ES-I3 (cell line): ENCODE data around the gene ZNF532.
"Not testable (repeated sequence)": the region's sequence is repeated elsewhere in the genome, so short reads cannot be mapped to it uniquely, and the experiment has no call there.

Source experiments
- H3K36me3 ChIP-seq: 2 replicates; pipeline ENCODE4 v1.6.1; 2013; ENCODE audit warnings: mild to moderate bottlenecking, low read length, control low read depth, moderate library complexity; ENCODE audit not compliant: insufficient read depth
- H3K4me1 ChIP-seq: 2 replicates; pipeline ENCODE4 v1.6.1; 2013; ENCODE audit warnings: mild to moderate bottlenecking, control low read depth, low read length; ENCODE audit not compliant: insufficient read depth
- H3K9ac ChIP-seq: 2 replicates; pipeline ENCODE4 v1.6.1; 2013; ENCODE audit warnings: low read depth, mild to moderate bottlenecking, low read length, moderate library complexity
- H3K9me3 ChIP-seq: 2 replicates; pipeline ENCODE4 v1.6.1; 2013; ENCODE audit warnings: mild to moderate bottlenecking, low read length, moderate library complexity; ENCODE audit not compliant: control insufficient read depth, insufficient read depth

ZNF532 gene

DNA sequence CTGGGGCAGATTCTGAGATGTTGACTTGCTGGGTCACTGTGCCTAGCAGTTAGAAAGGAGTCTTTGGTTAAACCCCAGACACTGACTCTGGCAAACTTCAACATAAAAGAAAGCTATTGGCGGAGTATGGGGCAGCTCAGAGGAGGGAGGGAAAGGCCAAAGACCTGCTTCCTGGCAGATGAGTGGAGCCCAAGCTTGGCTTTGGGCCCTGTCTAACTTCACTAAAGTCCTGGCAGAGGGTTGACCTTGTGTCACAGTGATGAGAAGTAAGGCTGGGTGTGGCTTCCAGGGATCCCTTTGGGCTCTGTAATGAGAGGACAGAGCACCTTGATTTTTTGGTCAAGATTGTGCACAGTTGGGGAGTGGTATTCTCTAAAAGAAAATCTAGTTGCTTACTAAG lies 145.2 kb downstream of the ZNF532 start:
- H3K9ac ChIP-seq = no peak overlapping the region
- no peaks in the 10 kb centered on the region for H3K36me3 ChIP-seq
- no peaks in the 10 kb centered on the region; the same call in 1 of the 2 replicates for H3K9me3 ChIP-seq
- peaks cover 20% of the 10 kb centered on the region for H3K4me1 ChIP-seq

DNA sequence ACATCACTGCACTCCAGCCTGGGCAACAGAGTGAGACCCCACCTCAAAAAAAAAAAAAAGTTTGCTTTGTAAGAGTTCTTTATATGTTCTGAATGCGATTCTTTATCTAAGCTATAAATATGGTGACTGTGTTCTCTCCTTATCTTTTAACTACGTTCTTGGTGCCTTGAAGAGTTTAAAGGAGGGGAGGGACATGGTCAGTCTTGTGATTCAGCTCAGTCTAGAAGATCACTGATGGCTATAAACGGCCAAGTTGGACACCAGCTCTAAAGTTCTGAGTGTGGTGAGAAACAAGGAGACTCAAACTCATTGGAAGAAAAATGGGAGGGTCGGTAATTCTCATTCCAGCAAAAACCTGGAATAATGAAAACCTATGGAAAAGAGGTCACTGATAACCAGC lies 146.6 kb downstream of the ZNF532 start:
- H3K9me3 ChIP-seq = no peaks in the 10 kb centered on the region; the same call in 1 of the 2 replicates

DNA sequence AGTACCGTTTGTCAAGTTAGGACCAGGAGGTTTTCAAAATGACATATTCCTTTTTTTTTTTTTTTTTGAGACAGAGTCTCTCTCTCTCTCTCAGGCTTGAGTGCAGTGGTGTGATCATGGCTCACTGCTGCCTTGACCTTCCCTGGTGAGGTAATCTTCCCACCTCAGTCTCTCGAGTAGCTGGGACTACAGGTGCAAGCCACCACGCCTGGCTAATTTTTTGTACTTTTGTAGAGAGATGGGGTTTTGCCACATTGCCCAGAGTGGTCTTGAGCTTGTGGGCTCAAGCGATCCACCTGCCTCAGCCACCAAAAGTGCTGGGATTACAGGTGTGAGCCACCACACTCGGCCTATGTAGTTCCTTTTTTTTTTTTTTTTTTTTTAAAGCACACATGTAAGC lies 147.1 kb downstream of the ZNF532 start:
- Histone ChIP-seq H3K9ac (no peak overlapping the region), H3K36me3 (no peaks in the 10 kb centered on the region), H3K9me3 (no peaks in the 10 kb centered on the region), H3K4me1 (peaks cover 8% of the 10 kb centered on the region; the same call in 1 of the 2 replicates)

More for the DNA sequence above, 146.6 kb downstream of the ZNF532 start:
- Histone ChIP-seq H3K4me1 (peaks cover 8% of the 10 kb centered on the region; the same call in 1 of the 2 replicates), H3K36me3 (no peaks in the 10 kb centered on the region), H3K9ac (no peak overlapping the region)

DNA sequence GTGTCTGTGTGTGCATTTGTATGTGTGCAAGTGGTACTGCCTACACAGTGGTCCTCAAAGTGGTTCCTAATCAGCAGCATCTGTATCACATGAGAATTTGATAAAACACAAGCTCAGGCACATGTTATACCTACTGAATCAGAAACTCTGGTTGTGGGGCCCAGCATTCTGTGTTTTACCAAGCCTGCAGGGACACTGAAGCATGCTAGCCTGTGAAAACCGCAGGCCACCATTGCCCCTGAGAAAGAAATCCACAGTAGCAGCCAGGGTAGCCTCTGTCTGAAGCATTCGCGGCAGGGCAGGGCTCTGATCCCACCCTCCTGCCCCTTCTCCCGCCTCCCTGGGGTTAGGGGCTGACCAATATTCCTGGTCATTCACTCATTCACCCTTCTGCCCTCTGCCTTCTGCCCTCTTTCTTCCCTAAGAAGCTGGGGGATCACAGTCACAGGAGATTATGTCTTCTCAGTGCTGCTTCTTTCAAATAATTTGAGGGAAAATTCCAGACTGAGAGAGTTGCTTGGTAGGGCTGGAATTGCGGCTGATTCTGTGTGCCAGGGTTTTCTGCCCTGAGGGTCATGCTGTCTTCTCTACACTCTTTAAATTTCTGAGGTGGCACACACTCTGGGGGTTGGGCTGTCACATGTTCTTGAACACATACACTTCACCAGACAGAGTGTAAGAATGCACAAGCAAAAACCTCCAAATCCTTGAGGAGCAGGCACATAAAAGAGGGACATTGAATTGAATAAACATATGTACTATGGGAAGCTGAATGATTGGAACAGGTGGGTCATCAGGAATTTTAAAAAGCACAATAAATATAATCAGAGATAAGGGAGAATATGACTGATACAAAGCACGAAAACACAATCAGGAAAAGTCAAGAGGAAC lies 148.4 kb downstream of the ZNF532 start:
- H3K9ac ChIP-seq = no peak overlapping the region

GRCh38 chr18:59013744-59014143 lies 149.1 kb downstream of the ZNF532 start:
- Histone ChIP-seq H3K9ac (no peak overlapping the region), H3K4me1 (peaks cover 8% of the 10 kb centered on the region; the same call in 1 of the 2 replicates), H3K9me3 (no peaks in the 10 kb centered on the region; the same call in 1 of the 2 replicates), H3K36me3 (no peaks in the 10 kb centered on the region)

More for the DNA sequence above, 148.4 kb downstream of the ZNF532 start:
- Histone ChIP-seq H3K4me1 (peaks cover 8% of the 10 kb centered on the region; the same call in 1 of the 2 replicates), H3K9me3 (no peaks in the 10 kb centered on the region; the same call in 1 of the 2 replicates), H3K36me3 (no peaks in the 10 kb centered on the region)

DNA sequence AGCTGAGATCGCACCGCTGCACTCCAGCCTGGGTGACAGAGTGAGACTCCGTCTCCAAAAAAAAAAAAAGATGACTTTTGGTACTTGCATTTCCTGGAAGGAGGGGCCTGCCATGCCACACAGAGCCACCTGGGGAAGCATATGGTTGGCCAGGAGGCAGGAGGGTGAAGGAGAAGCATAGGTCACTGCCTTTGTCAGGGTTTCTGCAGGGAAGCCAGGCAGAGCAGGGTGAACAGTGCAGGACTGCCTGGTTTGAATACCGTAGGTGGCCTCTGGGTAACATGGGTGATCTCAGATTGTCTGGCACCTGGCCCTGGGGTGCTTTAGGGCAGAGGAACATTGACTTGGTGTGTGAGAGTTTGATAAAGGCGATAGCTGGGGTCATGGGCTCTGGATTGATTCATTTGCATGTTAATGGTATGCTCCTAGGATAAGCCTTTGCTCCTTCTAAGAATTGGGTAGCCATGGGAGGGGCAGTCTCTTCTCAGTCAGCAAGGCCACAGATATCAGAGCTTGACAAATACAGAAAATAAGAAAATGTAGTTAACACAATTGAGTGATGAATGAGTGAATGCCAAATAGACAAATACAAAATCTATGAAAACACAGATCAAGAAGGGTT lies 151.0 kb downstream of the ZNF532 start:
- no peaks in the 10 kb centered on the region for H3K36me3 ChIP-seq
- peaks cover 8% of the 10 kb centered on the region; the same call in 1 of the 2 replicates for H3K4me1 ChIP-seq
- no peaks in the 10 kb centered on the region; the same call in 1 of the 2 replicates for H3K9me3 ChIP-seq
- no peak overlapping the region for H3K9ac ChIP-seq

DNA sequence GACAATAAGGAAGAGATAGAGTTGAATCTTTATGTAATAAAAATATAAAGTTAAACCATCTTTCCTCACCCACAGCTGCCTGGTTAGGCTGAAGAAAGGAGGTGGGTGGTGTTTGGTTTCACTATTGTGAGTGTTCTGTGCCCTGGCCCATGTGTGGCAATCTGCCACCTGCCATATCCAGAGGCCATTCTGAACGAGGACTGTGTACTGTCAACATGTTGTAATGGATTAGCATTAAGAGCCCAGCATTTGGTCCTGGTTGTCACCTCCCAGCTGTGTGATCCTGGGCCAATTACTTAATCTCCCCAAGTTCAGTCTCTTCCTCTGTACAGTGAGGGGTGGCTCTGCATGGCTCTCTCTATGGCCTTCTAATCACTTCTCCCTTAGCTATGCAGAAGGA lies 156.8 kb downstream of the ZNF532 start:
- H3K9ac ChIP-seq = no peak overlapping the region
- no peaks in the 10 kb centered on the region for H3K36me3 ChIP-seq
- H3K9me3 ChIP-seq = no peaks in the 10 kb centered on the region; the same call in 1 of the 2 replicates
- no peaks in the 10 kb centered on the region for H3K4me1 ChIP-seq

GRCh38 chr18:59022167-59022945 lies 157.7 kb downstream of the ZNF532 start:
- Histone ChIP-seq H3K36me3 (no peaks in the 10 kb centered on the region), H3K9ac (no peak overlapping the region), H3K4me1 (no peaks in the 10 kb centered on the region), H3K9me3 (no peaks in the 10 kb centered on the region; the same call in 1 of the 2 replicates)

DNA sequence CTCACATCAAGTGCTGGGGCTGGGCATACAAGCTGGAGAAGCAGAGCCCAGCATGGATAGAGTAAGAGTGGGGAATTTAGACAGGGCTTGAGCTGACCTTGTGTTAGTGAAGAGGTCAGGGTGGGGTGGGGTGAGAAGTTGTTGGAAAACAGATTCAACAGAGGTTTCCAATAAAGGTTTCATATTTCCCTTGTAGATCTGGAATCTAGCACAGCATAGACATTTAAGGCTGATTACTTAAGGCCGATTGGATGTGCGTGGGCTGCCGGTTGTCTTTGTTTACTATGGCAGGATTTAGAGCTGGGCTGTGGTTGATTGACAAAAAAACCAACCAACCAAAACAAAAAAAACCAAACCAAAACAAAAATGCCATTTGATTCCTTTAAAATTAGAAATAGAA lies 160.2 kb downstream of the ZNF532 start:
- no peaks in the 10 kb centered on the region for H3K9me3 ChIP-seq
- H3K9ac ChIP-seq = no peak overlapping the region
- no peaks in the 10 kb centered on the region for H3K36me3 ChIP-seq
- no peaks in the 10 kb centered on the region; the same call in 1 of the 2 replicates for H3K4me1 ChIP-seq

GRCh38 chr18:59025532-59025931 lies 160.9 kb downstream of the ZNF532 start:
- not testable (repeated sequence) for H3K36me3 ChIP-seq, H3K9me3 ChIP-seq, H3K9ac ChIP-seq, H3K4me1 ChIP-seq

GRCh38 chr18:59026364-59026763 lies 161.7 kb downstream of the ZNF532 start:
- no peaks in the 10 kb centered on the region for H3K9me3 ChIP-seq
- peaks cover 5% of the 10 kb centered on the region; the same call in 1 of the 2 replicates for H3K4me1 ChIP-seq
- no peak overlapping the region for H3K9ac ChIP-seq
- H3K36me3 ChIP-seq = no peaks in the 10 kb centered on the region

GRCh38 chr18:59026831-59027410 lies 162.2 kb downstream of the ZNF532 start:
- Histone ChIP-seq H3K36me3 (no peaks in the 10 kb centered on the region), H3K4me1 (peaks cover 5% of the 10 kb centered on the region; the same call in 1 of the 2 replicates), H3K9me3 (no peaks in the 10 kb centered on the region), H3K9ac (no peak overlapping the region)

- Histone ChIP-seq H3K4me1 (peaks cover 5% of the 10 kb centered on the region; the same call in 1 of the 2 replicates), H3K9ac (no peak overlapping the region), H3K9me3 (no peaks in the 10 kb centered on the region), H3K36me3 (no peaks in the 10 kb centered on the region)
These were observed 165.2 kb downstream of the ZNF532 start for GRCh38 chr18:59029663-59030429.
